ENCODE data around the gene PTMA. TPM values are rescaled to one million over a fixed set of nuclear protein-coding genes. Genes with fewer than 3 reads are reported as not detected.
A peak's percentile ranks its signal among the peaks of the same experiment; 100 is the strongest.

The PTMA gene
- polyA plus RNA-seq, 2 of the 4 experiments (the other 2 are of a cell fraction) = 1,191 to 2,360 TPM

DNA sequence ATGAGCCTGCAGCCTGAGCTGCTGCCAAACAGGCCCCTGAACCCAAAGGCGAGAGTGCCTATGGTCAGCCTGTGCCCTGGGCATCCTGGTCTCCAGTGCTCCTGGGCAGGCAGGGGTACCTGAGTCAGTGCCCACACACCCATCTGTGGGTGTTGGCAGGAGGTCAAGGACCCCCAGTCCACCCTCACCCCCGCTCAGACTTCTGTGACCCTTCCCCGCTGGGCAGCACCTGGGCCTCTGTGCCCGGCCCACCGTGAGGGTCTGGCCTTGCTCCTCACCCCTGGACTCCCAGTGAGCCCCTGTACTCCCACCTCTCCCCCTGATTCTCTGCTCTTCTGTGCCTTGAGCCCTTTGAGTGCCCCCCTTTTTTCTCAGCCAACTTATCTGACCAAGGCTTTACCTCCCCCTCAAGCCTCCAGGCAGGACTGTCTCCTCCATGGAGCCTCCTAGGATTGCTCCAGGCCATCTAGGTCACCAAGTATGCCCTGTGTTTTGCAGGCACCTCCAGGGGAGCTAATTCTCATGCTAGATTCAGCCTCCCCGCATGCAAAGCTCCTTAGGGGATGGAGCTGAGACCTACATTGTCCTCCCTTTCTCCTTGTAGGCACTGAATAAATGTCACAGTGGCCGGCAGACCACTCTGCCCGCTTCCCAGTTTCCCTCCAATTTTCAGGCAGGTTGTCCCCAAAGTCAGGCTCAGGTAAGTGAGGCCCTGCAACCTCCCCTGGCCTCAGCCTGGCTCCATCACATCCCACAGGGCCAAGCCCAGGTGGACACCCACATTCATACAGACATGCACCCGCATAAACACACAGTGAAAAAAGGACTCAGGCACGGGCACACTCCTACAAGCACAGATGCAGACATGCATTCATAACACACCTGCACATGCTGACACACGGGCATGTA, 21.9 kb upstream of the PTMA start:
- ChIA-PET POLR2A (interaction anchor here (0.7 to 1.5 kb wide), 3 partner anchors 20 to 22 kb away, joined by 3 to 7 read pairs (median 4); partner anchors contain the start of gene PTMA), CTCF (interaction anchor here (1.3 to 95.1 kb wide), 4 partner anchors 3 to 118 kb away, joined by 3 to 4158 read pairs (median 2080); partner anchors contain the start of gene PTMA)
- H3K27ac ChIP-seq = no peak overlapping the region
- DNase-seq (ENCODE audit: low read depth in 1 of 2, low spot score in 1 of 2) (no peak), ATAC-seq (0 out of 6 replicates have a peak, but pooled peaks of 1 of the 2 experiments have one; percentile 2), FAIRE-seq (no peak)
- no peak overlapping the region for H3K4me3 ChIP-seq
- TF ChIP-seq EHF (CRISPR knock-in tag; IDR thresholded peaks at IDR 0.05) (no peak), ZFP36 (IDR thresholded peaks at IDR 0.05; ENCODE audit: borderline replicate concordance, partially characterized antibody) (peak; percentile 3)
- 80% methylated on average over 10 of the region's 11 CpGs for WGBS (ENCODE audit: missing lambda C conversion rate)
- H3K9me3 ChIP-seq = no peaks in the 10 kb centered on the region
- peaks cover 11% of the 10 kb centered on the region for H3K4me1 ChIP-seq
- H3K4me2 ChIP-seq = no peak overlapping the region

DNA sequence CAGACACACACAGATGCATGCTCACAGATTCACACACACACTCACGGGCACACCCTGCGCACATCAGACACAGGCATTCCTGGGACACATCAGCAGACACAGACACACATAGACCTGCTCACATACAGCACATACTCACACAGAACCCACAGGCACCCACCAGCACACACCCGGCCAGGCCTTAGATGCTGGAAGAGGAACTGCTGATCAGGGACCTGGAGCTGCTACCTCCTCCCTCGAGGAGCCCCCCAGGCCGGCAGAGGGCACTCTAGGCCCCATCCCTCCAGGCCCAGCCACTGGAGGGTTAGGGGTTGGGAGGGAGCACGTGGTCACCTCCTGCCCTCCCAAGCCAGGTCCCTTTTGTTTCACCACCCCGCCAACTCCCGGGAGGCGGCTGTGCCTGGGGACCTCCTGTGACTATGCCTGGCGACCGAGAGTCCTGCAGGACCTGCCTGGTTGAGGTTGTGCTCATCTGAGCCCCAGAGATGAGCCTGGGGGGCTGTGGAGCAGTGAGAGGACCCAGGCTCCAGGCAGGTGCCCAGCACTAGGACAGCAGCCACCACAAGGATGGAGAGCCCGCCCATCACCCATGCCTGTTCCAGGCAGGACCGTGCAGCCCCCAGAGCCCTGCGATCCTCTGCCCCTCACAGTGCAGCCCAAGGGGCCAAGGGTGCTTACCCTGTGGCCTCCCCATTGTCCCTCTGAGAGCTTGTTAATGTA, 21.0 kb upstream of the PTMA start:
- 56% methylated on average over 4 of the region's 14 CpGs for WGBS (ENCODE audit: missing lambda C conversion rate)
- peak; percentile 84 to 93 for ATAC-seq
- POLR2A ChIA-PET = interaction anchor here (0.7 to 1.5 kb wide), 3 partner anchors 20 to 26 kb away, joined by 3 to 7 read pairs (median 3); partner anchors contain the start of gene PTMA

More for the DNA sequence above, 21.0 kb upstream of the PTMA start:
- DNase-seq (ENCODE audit: low read depth in 1 of 2, low spot score in 1 of 2) (peak; percentile 70 to 80), FAIRE-seq (no peak)
- TF ChIP-seq RARB (CRISPR knock-in tag; IDR thresholded peaks at IDR 0.05) (no peak), MAZ (IDR thresholded peaks at IDR 0.05; ENCODE audit: borderline replicate concordance, low read depth, low read length) (no peak), HOXB13 (CRISPR knock-in tag; IDR thresholded peaks at IDR 0.05; ENCODE audit: low read depth) (no peak), RAD21 (conservative IDR thresholded peaks at IDR 0.05 in 1 of 2, IDR thresholded peaks at IDR 0.05 in 1 of 2) (peak; percentile 39 to 54; a peak in 3 of 5 replicates), ZSCAN20 (CRISPR knock-in tag; IDR thresholded peaks at IDR 0.05) (no peak), POLR2A (IDR thresholded peaks at IDR 0.05; ENCODE audit: low read length) (no peak), SMC3 (IDR thresholded peaks at IDR 0.05) (peak; percentile 45; the same call in 2 of the 3 replicates), MYC (IDR thresholded peaks at IDR 0.05; ENCODE audit: borderline replicate concordance, low read length) (peak; percentile 75), RNF2 (IDR thresholded peaks at IDR 0.05; ENCODE audit: borderline replicate concordance, low read depth) (no peak), HEYL (CRISPR knock-in tag; IDR thresholded peaks at IDR 0.05) (no peak)
- TF ChIP-seq, protein P1, sequence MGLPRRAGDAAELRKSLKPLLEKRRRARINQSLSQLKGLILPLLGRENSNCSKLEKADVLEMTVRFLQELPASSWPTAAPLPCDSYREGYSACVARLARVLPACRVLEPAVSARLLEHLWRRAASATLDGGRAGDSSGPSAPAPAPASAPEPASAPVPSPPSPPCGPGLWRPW (IDR thresholded peaks at IDR 0.05) = no peak
- TF ChIP-seq, protein P2, sequence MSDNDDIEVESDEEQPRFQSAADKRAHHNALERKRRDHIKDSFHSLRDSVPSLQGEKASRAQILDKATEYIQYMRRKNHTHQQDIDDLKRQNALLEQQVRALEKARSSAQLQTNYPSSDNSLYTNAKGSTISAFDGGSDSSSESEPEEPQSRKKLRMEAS (IDR thresholded peaks at IDR 0.05) = peak; percentile 95
- TF ChIP-seq, protein P3, sequence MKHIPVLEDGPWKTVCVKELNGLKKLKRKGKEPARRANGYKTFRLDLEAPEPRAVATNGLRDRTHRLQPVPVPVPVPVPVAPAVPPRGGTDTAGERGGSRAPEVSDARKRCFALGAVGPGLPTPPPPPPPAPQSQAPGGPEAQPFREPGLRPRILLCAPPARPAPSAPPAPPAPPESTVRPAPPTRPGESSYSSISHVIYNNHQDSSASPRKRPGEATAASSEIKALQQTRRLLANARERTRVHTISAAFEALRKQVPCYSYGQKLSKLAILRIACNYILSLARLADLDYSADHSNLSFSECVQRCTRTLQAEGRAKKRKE (CRISPR knock-in tag; IDR thresholded peaks at IDR 0.05; ENCODE audit: low read depth) = no peak
- TF ChIP-seq, protein P4, sequence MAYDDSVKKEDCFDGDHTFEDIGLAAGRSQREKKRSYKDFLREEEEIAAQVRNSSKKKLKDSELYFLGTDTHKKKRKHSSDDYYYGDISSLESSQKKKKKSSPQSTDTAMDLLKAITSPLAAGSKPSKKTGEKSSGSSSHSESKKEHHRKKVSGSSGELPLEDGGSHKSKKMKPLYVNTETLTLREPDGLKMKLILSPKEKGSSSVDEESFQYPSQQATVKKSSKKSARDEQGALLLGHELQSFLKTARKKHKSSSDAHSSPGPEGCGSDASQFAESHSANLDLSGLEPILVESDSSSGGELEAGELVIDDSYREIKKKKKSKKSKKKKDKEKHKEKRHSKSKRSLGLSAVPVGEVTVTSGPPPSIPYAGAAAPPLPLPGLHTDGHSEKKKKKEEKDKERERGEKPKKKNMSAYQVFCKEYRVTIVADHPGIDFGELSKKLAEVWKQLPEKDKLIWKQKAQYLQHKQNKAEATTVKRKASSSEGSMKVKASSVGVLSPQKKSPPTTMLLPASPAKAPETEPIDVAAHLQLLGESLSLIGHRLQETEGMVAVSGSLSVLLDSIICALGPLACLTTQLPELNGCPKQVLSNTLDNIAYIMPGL (CRISPR knock-in tag; IDR thresholded peaks at IDR 0.05; ENCODE audit: borderline replicate concordance) = no peak
- TF ChIP-seq, protein P5, sequence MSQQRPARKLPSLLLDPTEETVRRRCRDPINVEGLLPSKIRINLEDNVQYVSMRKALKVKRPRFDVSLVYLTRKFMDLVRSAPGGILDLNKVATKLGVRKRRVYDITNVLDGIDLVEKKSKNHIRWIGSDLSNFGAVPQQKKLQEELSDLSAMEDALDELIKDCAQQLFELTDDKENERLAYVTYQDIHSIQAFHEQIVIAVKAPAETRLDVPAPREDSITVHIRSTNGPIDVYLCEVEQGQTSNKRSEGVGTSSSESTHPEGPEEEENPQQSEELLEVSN (IDR thresholded peaks at IDR 0.05; ENCODE audit: borderline replicate concordance, low read depth) = peak; percentile 62; the same call in 1 of the 2 replicates
- TF ChIP-seq, protein P6, sequence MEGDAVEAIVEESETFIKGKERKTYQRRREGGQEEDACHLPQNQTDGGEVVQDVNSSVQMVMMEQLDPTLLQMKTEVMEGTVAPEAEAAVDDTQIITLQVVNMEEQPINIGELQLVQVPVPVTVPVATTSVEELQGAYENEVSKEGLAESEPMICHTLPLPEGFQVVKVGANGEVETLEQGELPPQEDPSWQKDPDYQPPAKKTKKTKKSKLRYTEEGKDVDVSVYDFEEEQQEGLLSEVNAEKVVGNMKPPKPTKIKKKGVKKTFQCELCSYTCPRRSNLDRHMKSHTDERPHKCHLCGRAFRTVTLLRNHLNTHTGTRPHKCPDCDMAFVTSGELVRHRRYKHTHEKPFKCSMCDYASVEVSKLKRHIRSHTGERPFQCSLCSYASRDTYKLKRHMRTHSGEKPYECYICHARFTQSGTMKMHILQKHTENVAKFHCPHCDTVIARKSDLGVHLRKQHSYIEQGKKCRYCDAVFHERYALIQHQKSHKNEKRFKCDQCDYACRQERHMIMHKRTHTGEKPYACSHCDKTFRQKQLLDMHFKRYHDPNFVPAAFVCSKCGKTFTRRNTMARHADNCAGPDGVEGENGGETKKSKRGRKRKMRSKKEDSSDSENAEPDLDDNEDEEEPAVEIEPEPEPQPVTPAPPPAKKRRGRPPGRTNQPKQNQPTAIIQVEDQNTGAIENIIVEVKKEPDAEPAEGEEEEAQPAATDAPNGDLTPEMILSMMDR (IDR thresholded peaks at IDR 0.05) = peak; percentile 62
- TF ChIP-seq, protein P7, sequence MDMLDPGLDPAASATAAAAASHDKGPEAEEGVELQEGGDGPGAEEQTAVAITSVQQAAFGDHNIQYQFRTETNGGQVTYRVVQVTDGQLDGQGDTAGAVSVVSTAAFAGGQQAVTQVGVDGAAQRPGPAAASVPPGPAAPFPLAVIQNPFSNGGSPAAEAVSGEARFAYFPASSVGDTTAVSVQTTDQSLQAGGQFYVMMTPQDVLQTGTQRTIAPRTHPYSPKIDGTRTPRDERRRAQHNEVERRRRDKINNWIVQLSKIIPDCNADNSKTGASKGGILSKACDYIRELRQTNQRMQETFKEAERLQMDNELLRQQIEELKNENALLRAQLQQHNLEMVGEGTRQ (IDR thresholded peaks at IDR 0.05) = peak; percentile 72
- H3K27ac ChIP-seq = peak overlapping the region; percentile 67 to 88
- H3K4me2 ChIP-seq = peak overlapping the region; percentile 40; the same call in 2 of the 3 replicates
- H3K9me3 ChIP-seq = no peaks in the 10 kb centered on the region
- no peak overlapping the region for H3K4me3 ChIP-seq
- CTCF ChIA-PET = interaction anchor here (0.5 to 95.1 kb wide), 5 partner anchors 4 to 155 kb away, joined by 3 to 4158 read pairs (median 3); partner anchors contain the start of gene PTMA
- peaks cover 4% of the 10 kb centered on the region; the same call in 2 of the 3 replicates for H3K4me1 ChIP-seq
